Stomach (tissue), 4 donors: ENCODE results near the gene TRMT1.

Experiments used
- CTCF ChIP-seq, 7 experiments: fragments of 450-650 bp in 4 of 7; fragments of 200-600 bp in 3 of 7; sonication (generic) in 3 of 7; IDR thresholded peaks; one replicate each; pipeline ENCODE4 v1.5.1; 2016 to 2019; ENCODE audit warnings: antibody characterized with exemption in 7 of 7, control low read depth in 2 of 7, mild to moderate bottlenecking in 1 of 7
- POLR2A ChIP-seq, 4 donors: fragments of 450-650 bp; IDR thresholded peaks; one replicate each; pipeline ENCODE4 v1.6.1; 2016; ENCODE audit warnings: antibody characterized with exemption in 4 of 4, control low read depth in 2 of 4, mild to moderate bottlenecking in 1 of 4, moderate library complexity in 1 of 4
- POLR2AphosphoS5 ChIP-seq, 3 donors: sonication (generic); formaldehyde crosslinking; IDR thresholded peaks; one replicate each; pipeline ENCODE4 v1.6.1; 2016; ENCODE audit warnings: antibody characterized with exemption in 3 of 3

- TF ChIP-seq POLR2A (IDR thresholded peaks at IDR 0.05) (no peak), CTCF (IDR thresholded peaks at IDR 0.05) (no peak), POLR2AphosphoS5 (IDR thresholded peaks at IDR 0.05) (no peak)
These were observed 16.1 kb upstream of the TRMT1 start for GRCh38 chr19:13132471-13133180.
